GM12874 (cell line): Measurements from ENCODE around the gene RNU7-1.

Experiments used
- TF ChIP-seq, protein P1 (sequence below): IDR thresholded peaks from 2 replicates; pipeline ENCODE4 v1.5.1; 2011; ENCODE audit warnings: low read depth, mild to moderate bottlenecking, control low read depth, low read length, moderate library complexity; ENCODE audit not compliant: insufficient read depth

RNU7-1 gene

DNA sequence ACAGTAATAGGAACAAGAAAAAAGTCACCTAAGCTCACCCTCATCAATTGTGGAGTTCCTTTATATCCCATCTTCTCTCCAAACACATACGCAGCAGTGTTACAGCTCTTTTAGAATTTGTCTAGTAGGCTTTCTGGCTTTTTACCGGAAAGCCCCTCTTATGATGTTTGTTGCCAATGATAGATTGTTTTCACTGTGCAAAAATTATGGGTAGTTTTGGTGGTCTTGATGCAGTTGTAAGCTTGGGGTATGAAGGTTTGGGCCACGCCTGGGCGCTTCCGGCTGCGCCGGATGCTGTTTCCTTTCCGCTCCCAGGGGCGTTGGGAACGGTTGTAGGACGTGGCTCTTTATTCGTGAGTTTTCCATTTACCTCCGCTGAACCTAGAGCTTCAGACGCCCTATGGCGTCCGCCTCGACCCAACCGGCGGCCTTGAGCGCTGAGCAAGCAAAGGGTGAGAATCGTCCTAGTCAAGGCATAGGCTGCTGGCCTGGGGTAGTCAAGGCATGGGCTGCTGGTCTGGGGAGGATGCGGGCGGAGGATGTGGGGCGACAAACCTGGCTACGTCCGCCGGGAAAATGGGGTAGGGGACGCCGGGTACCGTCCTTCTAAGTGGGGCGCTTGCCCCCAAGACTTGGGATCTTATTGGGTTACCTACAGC lies at the start of gene RNU7-1, which contains the start of gene C12orf57:
Gene RNU7-1 (plus strand): TSS at position 95 of the 659 bp plus-strand sequence.
Gene C12orf57 (plus strand): TSS at position 301 of the 659 bp plus-strand sequence. CDS start 100 bp downstream, at position 401.
- TF ChIP-seq, protein P1, sequence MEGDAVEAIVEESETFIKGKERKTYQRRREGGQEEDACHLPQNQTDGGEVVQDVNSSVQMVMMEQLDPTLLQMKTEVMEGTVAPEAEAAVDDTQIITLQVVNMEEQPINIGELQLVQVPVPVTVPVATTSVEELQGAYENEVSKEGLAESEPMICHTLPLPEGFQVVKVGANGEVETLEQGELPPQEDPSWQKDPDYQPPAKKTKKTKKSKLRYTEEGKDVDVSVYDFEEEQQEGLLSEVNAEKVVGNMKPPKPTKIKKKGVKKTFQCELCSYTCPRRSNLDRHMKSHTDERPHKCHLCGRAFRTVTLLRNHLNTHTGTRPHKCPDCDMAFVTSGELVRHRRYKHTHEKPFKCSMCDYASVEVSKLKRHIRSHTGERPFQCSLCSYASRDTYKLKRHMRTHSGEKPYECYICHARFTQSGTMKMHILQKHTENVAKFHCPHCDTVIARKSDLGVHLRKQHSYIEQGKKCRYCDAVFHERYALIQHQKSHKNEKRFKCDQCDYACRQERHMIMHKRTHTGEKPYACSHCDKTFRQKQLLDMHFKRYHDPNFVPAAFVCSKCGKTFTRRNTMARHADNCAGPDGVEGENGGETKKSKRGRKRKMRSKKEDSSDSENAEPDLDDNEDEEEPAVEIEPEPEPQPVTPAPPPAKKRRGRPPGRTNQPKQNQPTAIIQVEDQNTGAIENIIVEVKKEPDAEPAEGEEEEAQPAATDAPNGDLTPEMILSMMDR = no peak

DNA sequence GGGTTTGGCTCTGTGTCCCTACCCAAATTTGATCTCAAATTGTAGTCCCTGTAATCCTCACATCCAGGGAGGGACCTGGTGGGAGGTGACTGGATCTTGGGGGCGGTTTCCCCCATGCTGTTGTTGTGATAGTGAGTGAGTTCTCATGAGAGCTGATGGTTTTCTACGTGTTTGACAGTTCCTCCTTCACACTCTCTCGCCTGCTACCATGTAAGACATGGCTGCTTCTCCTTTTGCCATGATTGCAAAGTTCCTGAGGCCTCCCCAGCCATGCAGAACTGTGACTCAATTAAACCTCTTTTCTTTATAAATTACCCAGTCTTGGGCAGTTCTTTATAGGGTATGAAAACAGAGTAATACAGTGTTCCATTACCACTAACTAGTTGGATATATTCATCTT lies 49.3 kb upstream of the RNU7-1 start:
- TF ChIP-seq, protein P1 = no peak

DNA sequence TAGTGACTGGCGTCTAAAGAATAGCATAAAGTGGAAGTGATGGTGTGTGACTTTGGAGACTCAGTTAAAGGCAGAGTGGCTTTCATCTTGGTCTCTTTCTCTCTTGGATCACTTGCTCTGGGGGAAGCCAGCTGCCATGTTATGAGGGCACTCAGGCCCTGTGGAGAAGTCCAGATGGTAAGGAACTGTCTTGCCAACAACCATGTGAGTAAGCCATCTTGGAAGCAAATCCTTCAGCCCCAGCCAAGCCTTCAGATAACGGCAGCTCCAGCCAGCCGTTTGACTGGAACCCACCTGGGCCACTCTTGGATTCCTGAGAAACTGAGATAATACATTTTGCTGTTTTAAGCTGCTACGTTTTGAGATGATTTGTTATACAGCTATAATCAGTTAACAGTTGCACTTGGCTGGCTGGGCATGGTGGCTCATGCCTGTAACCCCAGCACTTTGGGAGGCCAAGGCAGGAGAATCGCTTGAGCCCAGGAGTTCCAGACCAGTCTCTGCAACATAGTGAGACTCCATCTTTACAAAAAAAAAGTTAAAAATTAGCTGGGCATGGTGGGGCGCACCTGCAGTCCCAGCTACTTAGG lies 46.7 kb upstream of the RNU7-1 start:
- TF ChIP-seq, protein P1 = no peak

DNA sequence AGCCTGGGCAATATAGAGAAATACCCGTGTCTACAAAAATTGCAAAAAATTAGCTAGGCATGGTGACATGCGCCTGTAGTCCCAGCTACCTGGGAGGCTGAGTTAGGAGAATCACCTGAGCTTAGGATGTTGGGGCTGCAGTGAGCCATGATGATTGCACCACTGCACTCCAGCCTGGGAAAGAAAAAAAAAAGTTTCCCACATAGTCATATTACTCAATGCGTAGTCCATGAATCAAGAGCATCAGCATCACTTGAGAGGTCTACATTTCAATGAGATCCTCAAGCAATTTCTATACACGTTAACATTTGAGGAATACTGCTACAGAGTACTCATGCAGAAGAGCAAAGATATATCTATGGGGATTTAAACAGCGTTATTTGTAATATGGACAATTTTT lies 44.2 kb upstream of the RNU7-1 start:
- TF ChIP-seq, protein P1 = no peak

DNA sequence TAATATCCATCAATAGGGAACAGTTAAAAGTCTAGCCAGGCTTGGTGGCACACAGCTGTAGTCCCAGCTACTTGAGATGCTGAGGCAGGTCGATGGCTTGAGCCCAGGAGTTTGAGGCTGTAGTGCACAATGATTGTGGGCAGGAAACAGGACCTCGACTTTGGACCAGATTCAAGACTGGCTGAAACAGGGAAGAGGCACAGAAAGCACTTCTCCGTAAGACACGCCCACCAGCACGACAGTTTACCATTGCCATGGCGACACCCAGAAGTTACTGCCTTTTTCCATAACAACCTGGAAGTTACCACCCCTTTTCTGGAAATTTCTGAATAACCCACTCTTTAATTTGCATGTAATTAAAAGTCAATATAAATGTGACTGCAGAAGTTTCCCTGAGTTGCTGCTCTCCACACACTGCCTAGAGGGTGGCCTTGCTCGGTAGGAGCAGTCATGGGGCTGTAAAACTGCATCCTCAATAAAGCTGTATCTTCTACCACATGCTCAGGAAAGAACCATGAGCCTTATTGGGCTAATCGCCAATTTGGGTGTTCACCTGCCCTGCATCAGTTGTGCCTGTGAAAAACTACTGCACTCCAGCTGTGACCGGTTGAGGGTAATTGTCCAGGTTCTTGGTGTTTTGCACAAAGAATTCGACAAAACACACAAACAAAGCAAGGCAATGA lies 43.6 kb upstream of the RNU7-1 start:
- TF ChIP-seq, protein P1 = no peak

DNA sequence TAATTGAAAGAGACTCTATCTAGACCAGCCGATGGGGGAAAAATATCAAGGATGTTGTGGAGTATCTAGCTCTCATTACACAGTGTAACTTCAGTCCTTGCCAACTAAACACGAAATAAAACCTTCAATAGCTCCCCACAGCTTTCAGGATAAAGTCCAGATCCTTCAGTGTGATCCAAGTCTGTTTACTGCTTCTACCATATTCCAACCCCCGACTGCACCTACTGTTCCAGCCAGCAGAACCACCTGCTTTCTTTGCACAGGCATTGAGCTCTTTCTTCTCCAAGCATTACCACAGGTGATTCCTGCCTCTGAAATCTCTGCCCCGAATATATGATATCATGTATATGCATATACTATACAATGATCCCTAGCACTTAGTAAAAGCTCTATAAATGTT lies 41.2 kb upstream of the RNU7-1 start:
- TF ChIP-seq, protein P1 = no peak

DNA sequence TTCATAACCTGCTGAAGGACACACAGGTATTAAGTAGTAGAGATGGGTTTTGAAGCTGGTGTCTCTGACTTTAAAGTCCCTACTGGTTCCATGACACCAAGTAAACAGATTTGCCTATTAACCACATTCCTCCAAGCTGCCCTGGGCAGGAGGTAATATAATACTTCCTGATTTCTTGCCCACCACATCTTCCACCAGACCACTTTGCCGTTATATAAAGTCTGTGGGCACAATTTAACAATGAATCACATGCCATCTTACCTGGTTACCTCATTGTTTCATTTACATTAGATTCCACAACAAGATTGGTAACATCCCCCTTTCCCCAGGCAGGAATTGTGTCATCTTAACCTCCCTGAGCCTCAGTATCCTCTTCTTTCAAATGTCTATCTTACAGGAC lies 39.9 kb upstream of the RNU7-1 start:
- TF ChIP-seq, protein P1 = no peak
